GM21528 (cell line): Measurements from ENCODE around the gene HDGFL3.

ENCODE experiments used
- ATAC-seq: cut with Tn5 transposase; IDR thresholded peaks from one replicate; pipeline ENCODE4 v1.9.1; 2021; ENCODE audit warnings: mild to moderate bottlenecking, moderate library complexity; ENCODE audit not compliant: unreplicated experiment, low FRiP score

The HDGFL3 gene

GRCh38 chr15:83132861-83133523 lies 74.6 kb downstream of the HDGFL3 start:
- ATAC-seq = no peak

- no peak for ATAC-seq
These were observed 77.8 kb downstream of the HDGFL3 start for GRCh38 chr15:83129791-83130190.

- ATAC-seq = no peak
These were observed 80.0 kb downstream of the HDGFL3 start for GRCh38 chr15:83127547-83128150.

GRCh38 chr15:83123529-83123928 lies 84.1 kb downstream of the HDGFL3 start:
- ATAC-seq = no peak

GRCh38 chr15:83119968-83120581 lies 87.5 kb downstream of the HDGFL3 start:
- ATAC-seq = no peak

GRCh38 chr15:83118968-83119367 lies 88.7 kb downstream of the HDGFL3 start:
- ATAC-seq = no peak

GRCh38 chr15:83118291-83118827 lies 89.3 kb downstream of the HDGFL3 start:
- no peak for ATAC-seq

- ATAC-seq = no peak
These were observed 91.6 kb downstream of the HDGFL3 start for GRCh38 chr15:83115831-83116565.

GRCh38 chr15:83115410-83115809 lies 92.2 kb downstream of the HDGFL3 start:
- ATAC-seq = no peak

- no peak for ATAC-seq
These were observed 92.8 kb downstream of the HDGFL3 start for GRCh38 chr15:83114856-83115255.

- ATAC-seq = no peak
These were observed 93.5 kb downstream of the HDGFL3 start for GRCh38 chr15:83113881-83114674.

GRCh38 chr15:83112956-83113299 lies 94.7 kb downstream of the HDGFL3 start:
- ATAC-seq = no peak

GRCh38 chr15:83112233-83112955 lies 95.2 kb downstream of the HDGFL3 start:
- no peak for ATAC-seq

- no peak for ATAC-seq
These were observed 96.5 kb downstream of the HDGFL3 start for GRCh38 chr15:83111149-83111548.

GRCh38 chr15:83110381-83110780 lies 97.2 kb downstream of the HDGFL3 start:
- no peak for ATAC-seq

- no peak for ATAC-seq
These were observed 98.1 kb downstream of the HDGFL3 start for GRCh38 chr15:83109532-83109931.

- peak; percentile 64 for ATAC-seq
These were observed 99.1 kb downstream of the HDGFL3 start for GRCh38 chr15:83108266-83109219.

GRCh38 chr15:83107841-83108181 lies 99.8 kb downstream of the HDGFL3 start:
- no peak for ATAC-seq
